HCT116 (cell line): Measurements from ENCODE around the gene CFAP44. TPM values are rescaled to one million over a fixed set of nuclear protein-coding genes. Genes with fewer than 3 reads are reported as not detected.

Experiments used
- ATAC-seq: fragments of 200-7000 bp; cut with Tn5 transposase; 2 replicates; pipeline ENCODE4 v1.9.1; 2020; ENCODE audit warnings: mild to moderate bottlenecking, moderate library complexity
- BruUV-seq: library from RNA; stranded (reverse); fragments of 400-500 nt; replicated peaks from 2 replicates; lab custom pipeline; 2021; lab: Mats Ljungman, UMichigan
- CTCF ChIA-PET: fragments of 300-600 bp; sonication (Branson Sonifier 250); formaldehyde crosslinking; loops from one replicate; lab custom pipeline; 2021; ENCODE audit warnings: antibody characterized with exemption; lab: Charles Lee
- POLR2A ChIA-PET: fragments of 300-600, 350-600 bp; sonication (Branson Sonifier 250); formaldehyde crosslinking; loops from one replicate; lab custom pipeline; 2021; ENCODE audit warnings: antibody characterized with exemption; lab: Charles Lee
- RAD21 ChIA-PET, 2 experiments: fragments of 300-600 bp; sonication (Branson Sonifier 250); formaldehyde crosslinking; loops; one replicate each; lab custom pipeline; 2023; ENCODE audit warnings: low total read pairs in 2 of 2; ENCODE audit not compliant: uncharacterized antibody in 2 of 2, unreplicated experiment in 2 of 2, low non-redundant PET in 1 of 2; lab: Charles Lee
- DNase-seq: peaks from one replicate; pipeline ENCODE4 v3.0.0-alpha.2; 2010; ENCODE audit warnings: low read depth, low spot score
- H2AFZ ChIP-seq: fragments of 200-600 bp; shearing (Covaris generic), sonication (generic); 2 replicates; pipeline ENCODE4 v1.6.1; 2017; ENCODE audit warnings: low read depth, mixed run types, mixed read lengths, antibody characterized with exemption, low read length; ENCODE audit not compliant: poor library complexity, severe bottlenecking
- H3K27ac ChIP-seq: 2 replicates; pipeline ENCODE4 v1.5.1; 2012; ENCODE audit warnings: low read depth, low read length
- H3K27me3 ChIP-seq: fragments of 200-600 bp; sonication (generic); 2 replicates; pipeline ENCODE4 v1.6.1; 2016; ENCODE audit warnings: mixed run types, low read length, mixed read lengths; ENCODE audit not compliant: insufficient read depth
- H3K36me3 ChIP-seq, 2 experiments: fragments of 200-500 bp in 1 of 2; fragments of 200-600 bp in 1 of 2; sonication (Bioruptor generic) in 1 of 2; sonication (generic) in 1 of 2; 2 replicates each; pipeline versions ENCODE4 v1.5.1 to v1.6.1; 2014 to 2016; ENCODE audit warnings: low read length in 2 of 2, inconsistent platforms in 1 of 2, mixed read lengths in 1 of 2, mixed run types in 1 of 2; ENCODE audit not compliant: insufficient read depth in 2 of 2, control insufficient read depth in 1 of 2
- H3K4me1 ChIP-seq, 2 experiments: fragments of 200-600 bp in 1 of 2; sonication (generic) in 1 of 2; 2 replicates each; pipeline versions ENCODE4 v1.5.1 to v1.6.1; 2012 to 2017; ENCODE audit warnings: low read length in 2 of 2, inconsistent platforms in 1 of 2, mild to moderate bottlenecking in 1 of 2, mixed read lengths in 1 of 2, mixed run types in 1 of 2, moderate library complexity in 1 of 2; ENCODE audit not compliant: insufficient read depth in 2 of 2, control insufficient read depth in 1 of 2
- H3K4me2 ChIP-seq: fragments of 200-600 bp; sonication (generic); 2 replicates; pipeline ENCODE4 v1.6.1; 2017; ENCODE audit warnings: mixed run types, low read length, mixed read lengths
- H3K4me3 ChIP-seq, 2 experiments: fragments of 200-600 bp in 1 of 2; sonication (generic) in 1 of 2; replicated peaks in 1 of 2; 2 replicates each; pipeline ENCODE4 v1.5.1; 2011 to 2016; ENCODE audit warnings: low read length in 2 of 2, control low read depth in 1 of 2, low read depth in 1 of 2, mild to moderate bottlenecking in 1 of 2, mixed read lengths in 1 of 2, mixed run types in 1 of 2
- H3K79me2 ChIP-seq: fragments of 200-600 bp; sonication (generic); 2 replicates; pipeline ENCODE4 v1.6.1; 2017; ENCODE audit warnings: mild to moderate bottlenecking, mixed run types, low read length, moderate library complexity, mixed read lengths; ENCODE audit not compliant: insufficient read depth
- H3K9ac ChIP-seq: fragments of 200-600 bp; sonication (generic); 2 replicates; pipeline ENCODE4 v1.6.1; 2016; ENCODE audit warnings: low read length, mixed read lengths
- H3K9me2 ChIP-seq: fragments of 200-600 bp; sonication (generic), shearing (Covaris generic); 2 replicates; pipeline ENCODE4 v1.6.1; 2017; ENCODE audit warnings: mixed run types, mild to moderate bottlenecking, moderate library complexity; ENCODE audit not compliant: insufficient read depth
- H3K9me3 ChIP-seq, 2 experiments: fragments of 200-500 bp in 1 of 2; fragments of 200-600 bp in 1 of 2; sonication (Bioruptor generic) in 1 of 2; sonication (generic) in 1 of 2; 2 replicates each; pipeline ENCODE4 v1.6.1; 2014 to 2017; ENCODE audit warnings: low read length in 2 of 2, mixed read lengths in 2 of 2, inconsistent platforms in 1 of 2, low read depth in 1 of 2, mild to moderate bottlenecking in 1 of 2, mixed run types in 1 of 2, moderate library complexity in 1 of 2; ENCODE audit not compliant: control insufficient read depth in 1 of 2, insufficient read depth in 1 of 2
- H4K20me1 ChIP-seq: fragments of 200-600 bp; sonication (generic), shearing (Covaris generic); 2 replicates; pipeline ENCODE4 v1.6.1; 2017; ENCODE audit warnings: mixed run types, mild to moderate bottlenecking, moderate library complexity; ENCODE audit not compliant: insufficient read depth
- CEBPB ChIP-seq: IDR thresholded peaks from 2 replicates; pipeline ENCODE4 v1.6.1; 2012; ENCODE audit warnings: low read depth
- EZH2phosphoT487 ChIP-seq: fragments of 200-600 bp; IDR thresholded peaks from 2 replicates; pipeline ENCODE4 v1.6.1; 2018; ENCODE audit warnings: antibody characterized with exemption, borderline replicate concordance
- FOSL1 ChIP-seq: IDR thresholded peaks from 2 replicates; pipeline ENCODE4 v1.6.1; 2012; ENCODE audit warnings: low read depth
- POLR2A ChIP-seq: IDR thresholded peaks from 2 replicates; pipeline ENCODE4 v1.7.0; 2011; ENCODE audit warnings: borderline replicate concordance; ENCODE audit not compliant: insufficient read depth, insufficient read length; ENCODE audit errors: extremely low read depth
- POLR2AphosphoS5 ChIP-seq: IDR thresholded peaks from 2 replicates; pipeline ENCODE4 v1.6.1; 2011; ENCODE audit warnings: mild to moderate bottlenecking, low read depth, low read length, moderate library complexity
- SP1 ChIP-seq: IDR thresholded peaks from 2 replicates; pipeline ENCODE4 v1.6.1; 2012; ENCODE audit warnings: low read depth
- TCF7L2 ChIP-seq: IDR thresholded peaks from 2 replicates; pipeline ENCODE4 v1.7.0; 2011; ENCODE audit warnings: borderline replicate concordance, inconsistent platforms; ENCODE audit not compliant: insufficient read depth, insufficient read length; ENCODE audit errors: extremely low read depth
- YY1 ChIP-seq: IDR thresholded peaks from 2 replicates; pipeline ENCODE4 v1.6.1; 2011; ENCODE audit warnings: low read length, low read depth, moderate library complexity, mild to moderate bottlenecking; ENCODE audit not compliant: insufficient replicate concordance; ENCODE audit errors: extremely low read depth
- ZFX ChIP-seq: fragments of 450-650 bp; IDR thresholded peaks from 2 replicates; pipeline ENCODE4 v1.6.1; 2017
- intact Hi-C: fragments of 100-400 bp; cut with micrococcal nuclease; formaldehyde crosslinking; loops from 2 replicates; pipeline ENCODE4 v1.10.0; 2022
- total RNA-seq: library from RNA; stranded (reverse); gene quantifications from one replicate; pipeline ENCODE4 v1.2.1, GENCODE V29; 2021; ENCODE audit not compliant: unreplicated experiment
- TF ChIP-seq, protein P1 (sequence below), 3 experiments: fragments of 200-600 bp in 1 of 3; sonication (generic) in 1 of 3; IDR thresholded peaks in 2 of 3; conservative IDR thresholded peaks in 1 of 3; 2 replicates each; pipeline ENCODE4 v1.5.1; 2012 to 2017; ENCODE audit warnings: low read depth in 2 of 3, low read length in 2 of 3, antibody characterized with exemption in 1 of 3, borderline replicate concordance in 1 of 3, control low read depth in 1 of 3, mild to moderate bottlenecking in 1 of 3, mixed read lengths in 1 of 3, mixed run types in 1 of 3, moderate library complexity in 1 of 3; ENCODE audit not compliant: insufficient read depth in 1 of 3
- TF ChIP-seq, protein P2 (sequence below): IDR thresholded peaks from 2 replicates; pipeline ENCODE4 v1.6.1; 2012

Gene CFAP44
- total RNA-seq, 1 experiment from 2014 or later, result 5.4 TPM

DNA sequence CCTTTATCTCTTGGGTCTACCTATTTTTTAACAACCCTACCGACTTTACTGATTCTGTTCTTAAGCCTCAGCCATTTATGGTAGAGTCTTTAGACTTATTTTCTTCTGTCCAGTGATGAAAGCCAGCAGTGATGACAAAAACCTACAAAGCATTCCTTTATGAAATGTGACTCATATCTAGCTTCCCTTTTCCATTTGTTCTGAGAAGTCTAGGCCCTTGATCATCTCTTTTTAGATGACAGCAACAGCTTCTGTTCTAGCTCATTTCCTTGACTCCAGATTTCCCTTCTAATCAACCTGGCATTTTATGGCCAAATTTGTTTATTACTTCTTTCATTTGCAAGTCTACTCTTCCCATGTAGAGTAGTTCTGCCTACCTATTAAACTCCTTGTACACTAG is 36.1 kb downstream of the CFAP44 start:
- CTCF ChIA-PET, result no interaction called here
- Histone ChIP-seq H3K4me3 (no peak overlapping the region), H3K79me2 (no peaks in the 10 kb centered on the region), H3K9ac (no peak overlapping the region), H3K27me3 (no peaks in the 10 kb centered on the region), H3K4me2 (no peak overlapping the region)
- BruUV-seq, result no TSS peak
- no peak for DNase-seq
- intact Hi-C loops, result no loop called here
- TF ChIP-seq TCF7L2, result peak; percentile 13
- TF ChIP-seq, protein P1, sequence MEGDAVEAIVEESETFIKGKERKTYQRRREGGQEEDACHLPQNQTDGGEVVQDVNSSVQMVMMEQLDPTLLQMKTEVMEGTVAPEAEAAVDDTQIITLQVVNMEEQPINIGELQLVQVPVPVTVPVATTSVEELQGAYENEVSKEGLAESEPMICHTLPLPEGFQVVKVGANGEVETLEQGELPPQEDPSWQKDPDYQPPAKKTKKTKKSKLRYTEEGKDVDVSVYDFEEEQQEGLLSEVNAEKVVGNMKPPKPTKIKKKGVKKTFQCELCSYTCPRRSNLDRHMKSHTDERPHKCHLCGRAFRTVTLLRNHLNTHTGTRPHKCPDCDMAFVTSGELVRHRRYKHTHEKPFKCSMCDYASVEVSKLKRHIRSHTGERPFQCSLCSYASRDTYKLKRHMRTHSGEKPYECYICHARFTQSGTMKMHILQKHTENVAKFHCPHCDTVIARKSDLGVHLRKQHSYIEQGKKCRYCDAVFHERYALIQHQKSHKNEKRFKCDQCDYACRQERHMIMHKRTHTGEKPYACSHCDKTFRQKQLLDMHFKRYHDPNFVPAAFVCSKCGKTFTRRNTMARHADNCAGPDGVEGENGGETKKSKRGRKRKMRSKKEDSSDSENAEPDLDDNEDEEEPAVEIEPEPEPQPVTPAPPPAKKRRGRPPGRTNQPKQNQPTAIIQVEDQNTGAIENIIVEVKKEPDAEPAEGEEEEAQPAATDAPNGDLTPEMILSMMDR (IDR thresholded peaks at IDR 0.05 in 2 of 3, conservative IDR thresholded peaks at IDR 0.05 in 1 of 3; ENCODE audit: borderline replicate concordance in 1 of 3, insufficient read depth in 1 of 3, low read depth in 2 of 3, low read length in 2 of 3), result no peak
- TF ChIP-seq, all 23 proteins: peak for 1
- POLR2A ChIA-PET, result no interaction called here
- H3K9me3 ChIP-seq, result no peaks in the 10 kb centered on the region
- no peak overlapping the region for H3K27ac ChIP-seq
- ATAC-seq, result no peak
- H3K9me2 ChIP-seq, result no peaks in the 10 kb centered on the region
- H4K20me1 ChIP-seq, result no peaks in the 10 kb centered on the region
- RAD21 ChIA-PET, result no interaction called here
- no peak overlapping the region for H2AFZ ChIP-seq
- no peaks in the 10 kb centered on the region for H3K4me1 ChIP-seq
- H3K36me3 ChIP-seq, result 0 out of 4 replicates have a peak, but pooled peaks cover 0 to 4% of the 10 kb centered on the region in 2 experiments

DNA sequence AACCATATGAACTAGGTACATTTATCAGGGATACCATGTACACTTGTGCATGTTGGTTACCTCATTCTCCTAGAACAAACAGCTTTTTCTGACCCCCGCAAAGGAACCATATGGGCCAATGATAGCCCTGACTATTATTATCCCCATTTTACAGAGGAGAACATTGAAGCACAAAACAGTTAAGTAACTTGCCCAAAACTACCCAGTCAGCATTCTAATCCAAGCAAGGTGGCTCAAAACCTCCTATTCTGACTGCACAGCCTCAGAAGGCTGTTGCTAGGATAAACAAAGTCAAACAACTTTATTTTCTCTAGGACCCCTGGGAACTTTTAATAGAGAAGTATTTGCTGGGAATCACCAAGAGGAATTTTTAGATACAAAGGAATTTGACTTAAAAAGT is 36.7 kb downstream of the CFAP44 start:
- intact Hi-C loops, result no loop called here
- no peak overlapping the region for H3K27ac ChIP-seq
- ATAC-seq, result no peak
- H3K9me3 ChIP-seq, result no peaks in the 10 kb centered on the region
- CTCF ChIA-PET, result no interaction called here
- 0 out of 4 replicates have a peak, but pooled peaks cover 0 to 4% of the 10 kb centered on the region in 2 experiments for H3K36me3 ChIP-seq
- RAD21 ChIA-PET, result no interaction called here
- H3K4me1 ChIP-seq, result no peaks in the 10 kb centered on the region
- no peak for DNase-seq
- TF ChIP-seq, protein P2, sequence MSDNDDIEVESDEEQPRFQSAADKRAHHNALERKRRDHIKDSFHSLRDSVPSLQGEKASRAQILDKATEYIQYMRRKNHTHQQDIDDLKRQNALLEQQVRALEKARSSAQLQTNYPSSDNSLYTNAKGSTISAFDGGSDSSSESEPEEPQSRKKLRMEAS, result no peak
- TF ChIP-seq SP1 (no peak), FOSL1 (no peak), ZFX (no peak), POLR2A (no peak), POLR2AphosphoS5 (no peak), TCF7L2 (no peak), YY1 (no peak), EZH2phosphoT487 (no peak), CEBPB (no peak)
- POLR2A ChIA-PET, result no interaction called here
- no peaks in the 10 kb centered on the region for H3K79me2 ChIP-seq
- H3K9ac ChIP-seq, result no peak overlapping the region
- no peak overlapping the region for H2AFZ ChIP-seq
- H3K4me3 ChIP-seq, result no peak overlapping the region
- H3K9me2 ChIP-seq, result no peaks in the 10 kb centered on the region
- BruUV-seq, result no TSS peak
- H3K27me3 ChIP-seq, result no peaks in the 10 kb centered on the region
- no peaks in the 10 kb centered on the region for H4K20me1 ChIP-seq
- H3K4me2 ChIP-seq, result no peak overlapping the region
